IMR-90 (cell line): ENCODE data around the gene FLRT1.

Experiments used
- CHD1 ChIP-seq: IDR thresholded peaks from 2 replicates; pipeline ENCODE4 v1.6.1; 2012; ENCODE audit warnings: low read depth, low read length, improper control_type of control experiment
- NFE2L2 ChIP-seq: fragments of 150-350 bp; IDR thresholded peaks from 2 replicates; pipeline ENCODE4 v1.6.1; 2016; ENCODE audit warnings: low read depth, mild to moderate bottlenecking, low read length
- POLR2A ChIP-seq: IDR thresholded peaks from 2 replicates; pipeline ENCODE4 v1.6.1; 2012; ENCODE audit warnings: mild to moderate bottlenecking, low read depth, low read length
- TF ChIP-seq, protein P1 (sequence below): fragments of 150-350 bp; IDR thresholded peaks from 2 replicates; pipeline ENCODE4 v1.6.1; 2017; ENCODE audit warnings: mild to moderate bottlenecking, antibody characterized with exemption, low read length, low read depth
- TF ChIP-seq, protein P2 (sequence below): conservative IDR thresholded peaks from 2 replicates; pipeline ENCODE4 v1.5.1; 2012; ENCODE audit warnings: mild to moderate bottlenecking, low read depth, low read length, improper control_type of control experiment

DNA sequence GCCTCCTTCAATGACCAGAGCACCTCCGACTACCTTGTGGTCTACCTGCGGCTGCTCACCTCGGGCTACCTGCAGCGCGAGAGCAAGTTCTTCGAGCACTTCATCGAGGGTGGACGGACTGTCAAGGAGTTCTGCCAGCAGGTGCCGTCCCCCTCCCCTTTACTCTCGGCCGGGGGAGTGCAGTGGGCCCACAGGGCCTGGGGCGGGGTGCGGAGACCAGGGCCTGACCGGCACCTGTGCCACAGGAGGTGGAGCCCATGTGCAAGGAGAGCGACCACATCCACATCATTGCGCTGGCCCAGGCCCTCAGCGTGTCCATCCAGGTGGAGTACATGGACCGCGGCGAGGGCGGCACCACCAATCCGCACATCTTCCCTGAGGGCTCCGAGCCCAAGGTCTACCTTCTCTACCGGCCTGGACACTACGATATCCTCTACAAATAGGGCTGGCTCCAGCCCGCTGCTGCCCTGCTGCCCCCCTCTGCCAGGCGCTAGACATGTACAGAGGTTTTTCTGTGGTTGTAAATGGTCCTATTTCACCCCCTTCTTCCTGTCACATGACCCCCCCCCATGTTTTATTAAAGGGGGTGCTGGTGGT is 38.5 kb upstream of the FLRT1 start:
- TF ChIP-seq, protein P1, sequence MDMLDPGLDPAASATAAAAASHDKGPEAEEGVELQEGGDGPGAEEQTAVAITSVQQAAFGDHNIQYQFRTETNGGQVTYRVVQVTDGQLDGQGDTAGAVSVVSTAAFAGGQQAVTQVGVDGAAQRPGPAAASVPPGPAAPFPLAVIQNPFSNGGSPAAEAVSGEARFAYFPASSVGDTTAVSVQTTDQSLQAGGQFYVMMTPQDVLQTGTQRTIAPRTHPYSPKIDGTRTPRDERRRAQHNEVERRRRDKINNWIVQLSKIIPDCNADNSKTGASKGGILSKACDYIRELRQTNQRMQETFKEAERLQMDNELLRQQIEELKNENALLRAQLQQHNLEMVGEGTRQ: no peak
- TF ChIP-seq POLR2A (no peak), NFE2L2 (no peak), CHD1 (no peak)
- TF ChIP-seq, protein P2, sequence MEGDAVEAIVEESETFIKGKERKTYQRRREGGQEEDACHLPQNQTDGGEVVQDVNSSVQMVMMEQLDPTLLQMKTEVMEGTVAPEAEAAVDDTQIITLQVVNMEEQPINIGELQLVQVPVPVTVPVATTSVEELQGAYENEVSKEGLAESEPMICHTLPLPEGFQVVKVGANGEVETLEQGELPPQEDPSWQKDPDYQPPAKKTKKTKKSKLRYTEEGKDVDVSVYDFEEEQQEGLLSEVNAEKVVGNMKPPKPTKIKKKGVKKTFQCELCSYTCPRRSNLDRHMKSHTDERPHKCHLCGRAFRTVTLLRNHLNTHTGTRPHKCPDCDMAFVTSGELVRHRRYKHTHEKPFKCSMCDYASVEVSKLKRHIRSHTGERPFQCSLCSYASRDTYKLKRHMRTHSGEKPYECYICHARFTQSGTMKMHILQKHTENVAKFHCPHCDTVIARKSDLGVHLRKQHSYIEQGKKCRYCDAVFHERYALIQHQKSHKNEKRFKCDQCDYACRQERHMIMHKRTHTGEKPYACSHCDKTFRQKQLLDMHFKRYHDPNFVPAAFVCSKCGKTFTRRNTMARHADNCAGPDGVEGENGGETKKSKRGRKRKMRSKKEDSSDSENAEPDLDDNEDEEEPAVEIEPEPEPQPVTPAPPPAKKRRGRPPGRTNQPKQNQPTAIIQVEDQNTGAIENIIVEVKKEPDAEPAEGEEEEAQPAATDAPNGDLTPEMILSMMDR: no peak
